ENCODE results near the gene MSANTD1. TPM values are rescaled to one million over a fixed set of nuclear protein-coding genes. Genes with fewer than 3 reads are reported as not detected.

Gene MSANTD1
- polyA plus RNA-seq, 1 of the 3 experiments (the other 2 are of a cell fraction), result 0.15 TPM

DNA sequence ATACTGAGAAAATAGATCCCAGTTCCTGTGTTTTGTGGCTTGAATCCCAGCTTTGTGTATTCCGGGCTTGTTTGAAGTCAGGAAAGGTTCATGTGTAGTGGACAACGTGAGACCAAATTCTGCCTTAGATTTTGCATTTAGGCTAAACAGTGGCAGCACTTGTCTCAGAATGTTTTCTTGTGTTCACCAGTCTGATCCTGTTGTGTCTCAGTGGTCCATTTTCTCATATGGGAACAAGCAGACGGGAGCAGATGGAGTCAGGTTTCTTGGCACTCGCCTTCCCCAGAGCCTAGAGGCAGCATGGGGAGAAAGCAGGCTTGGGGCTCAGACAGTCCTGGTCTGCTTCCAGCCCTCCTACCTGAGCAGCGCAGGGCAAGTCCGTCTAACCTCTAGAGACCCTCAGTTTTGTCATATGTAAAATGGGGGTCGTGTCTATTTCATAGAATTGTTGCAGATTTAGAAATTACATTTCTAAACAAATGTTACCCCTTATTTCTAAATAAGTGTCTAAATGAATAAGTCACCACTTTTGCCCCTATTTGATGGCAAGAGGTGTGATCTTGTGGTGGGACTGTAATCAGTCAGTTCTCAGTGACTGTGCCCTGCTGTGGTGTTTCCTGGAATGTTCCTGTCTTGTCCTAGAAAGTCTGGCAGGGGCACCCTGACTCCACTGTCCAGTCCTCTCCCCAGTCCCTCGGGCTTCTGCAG, 28.3 kb upstream of the MSANTD1 start (continued):
- TF ChIP-seq CHD2 (IDR thresholded peaks at IDR 0.05; ENCODE audit: low read length, partially characterized antibody), result no peak

DNA sequence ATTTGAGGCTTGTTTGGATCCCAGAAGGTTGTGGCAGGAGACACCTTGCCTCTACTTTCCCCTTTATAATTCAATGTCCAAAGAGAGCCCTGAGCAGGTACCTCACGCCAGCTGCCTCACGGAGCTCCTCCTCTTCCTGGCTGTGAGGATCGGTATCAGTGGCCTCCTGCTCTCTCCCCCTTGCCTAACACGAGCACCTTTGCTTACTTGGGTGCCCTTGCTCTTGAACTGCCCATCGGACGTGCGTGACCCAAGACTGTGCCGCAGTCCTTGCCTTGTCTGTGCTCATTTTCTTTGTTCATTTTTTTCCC, 27.8 kb upstream of the MSANTD1 start:
- TF ChIP-seq EZH2phosphoT487 (IDR thresholded peaks at IDR 0.05; ENCODE audit: borderline replicate concordance, low read depth) (no peak), TAF1 (IDR thresholded peaks at IDR 0.05; ENCODE audit: borderline replicate concordance, low read depth, low read length) (no peak), CHD2 (IDR thresholded peaks at IDR 0.05; ENCODE audit: low read length, partially characterized antibody) (no peak), SIN3A (IDR thresholded peaks at IDR 0.05; ENCODE audit: borderline replicate concordance, low read depth, low read length) (no peak)
- TF ChIP-seq, protein P1, sequence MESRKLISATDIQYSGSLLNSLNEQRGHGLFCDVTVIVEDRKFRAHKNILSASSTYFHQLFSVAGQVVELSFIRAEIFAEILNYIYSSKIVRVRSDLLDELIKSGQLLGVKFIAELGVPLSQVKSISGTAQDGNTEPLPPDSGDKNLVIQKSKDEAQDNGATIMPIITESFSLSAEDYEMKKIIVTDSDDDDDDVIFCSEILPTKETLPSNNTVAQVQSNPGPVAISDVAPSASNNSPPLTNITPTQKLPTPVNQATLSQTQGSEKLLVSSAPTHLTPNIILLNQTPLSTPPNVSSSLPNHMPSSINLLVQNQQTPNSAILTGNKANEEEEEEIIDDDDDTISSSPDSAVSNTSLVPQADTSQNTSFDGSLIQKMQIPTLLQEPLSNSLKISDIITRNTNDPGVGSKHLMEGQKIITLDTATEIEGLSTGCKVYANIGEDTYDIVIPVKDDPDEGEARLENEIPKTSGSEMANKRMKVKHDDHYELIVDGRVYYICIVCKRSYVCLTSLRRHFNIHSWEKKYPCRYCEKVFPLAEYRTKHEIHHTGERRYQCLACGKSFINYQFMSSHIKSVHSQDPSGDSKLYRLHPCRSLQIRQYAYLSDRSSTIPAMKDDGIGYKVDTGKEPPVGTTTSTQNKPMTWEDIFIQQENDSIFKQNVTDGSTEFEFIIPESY (IDR thresholded peaks at IDR 0.05; ENCODE audit: borderline replicate concordance, low read depth), result no peak
- TF ChIP-seq, protein P2, sequence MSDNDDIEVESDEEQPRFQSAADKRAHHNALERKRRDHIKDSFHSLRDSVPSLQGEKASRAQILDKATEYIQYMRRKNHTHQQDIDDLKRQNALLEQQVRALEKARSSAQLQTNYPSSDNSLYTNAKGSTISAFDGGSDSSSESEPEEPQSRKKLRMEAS (IDR thresholded peaks at IDR 0.05; ENCODE audit: low read depth), result no peak
- no peak overlapping the region for H3K4me2 ChIP-seq
- H3K4me3 ChIP-seq (ENCODE audit: low read depth in 2 of 2, low read length in 1 of 2), result no peak overlapping the region
- no peak overlapping the region for H2AFZ ChIP-seq (ENCODE audit: low read depth)
- no peak overlapping the region for H3K27ac ChIP-seq (ENCODE audit: low read depth in 2 of 2, low read length in 1 of 2)
- H3K4me1 ChIP-seq (ENCODE audit: control insufficient read depth in 1 of 2, insufficient read depth in 2 of 2, low read depth in 1 of 2, low read length in 1 of 2), result no peaks in the 10 kb centered on the region; a peak in 1 of 4 replicates
- no peaks in the 10 kb centered on the region for H3K79me2 ChIP-seq (ENCODE audit: insufficient read depth)
- H3K9me2 ChIP-seq, result no peaks in the 10 kb centered on the region
- H3K36me3 ChIP-seq (replicated peaks in 1 of 2; ENCODE audit: control insufficient read depth in 1 of 2, insufficient read depth in 2 of 2, low read length in 1 of 2), result peaks cover 14 to 78% of the 10 kb centered on the region in 2 experiments
- POLR2A ChIA-PET, result no interaction called here
- H3K27me3 ChIP-seq (ENCODE audit: insufficient read depth), result no peaks in the 10 kb centered on the region
- 94% methylated on average over 8 of the region's 8 CpGs for WGBS (ENCODE audit: low lambda C conversion rate)
- no peaks in the 10 kb centered on the region for H3K9me3 ChIP-seq
- CTCF ChIA-PET, result no interaction called here
- no peak overlapping the region for H3K9ac ChIP-seq
- H4K20me1 ChIP-seq (ENCODE audit: insufficient read depth), result no peaks in the 10 kb centered on the region
- H3F3A ChIP-seq (replicated peaks; ENCODE audit: insufficient read depth), result no peaks in the 10 kb centered on the region
- no peak for DNase-seq

DNA sequence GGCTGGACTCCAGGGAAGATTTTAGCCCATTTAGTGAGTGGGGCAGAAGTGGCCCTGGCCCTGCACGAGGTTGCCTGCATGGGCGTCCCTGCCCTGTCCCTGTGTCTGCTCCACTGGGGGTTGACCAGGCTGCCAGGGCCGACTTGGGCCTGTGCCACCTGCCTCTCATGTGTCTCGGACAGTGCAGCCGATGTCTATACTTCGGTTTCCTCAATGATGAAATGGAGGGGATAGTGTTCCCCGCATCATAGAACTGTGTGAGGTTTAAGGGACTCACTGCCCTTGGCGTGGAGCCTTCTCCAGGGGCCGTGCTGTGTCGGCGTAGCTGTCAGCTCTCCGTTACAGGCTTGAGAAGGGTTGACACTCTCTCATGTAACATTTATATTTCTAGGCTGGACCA, 27.0 kb upstream of the MSANTD1 start:
- DNase-seq, result no peak
- H3K79me2 ChIP-seq (ENCODE audit: insufficient read depth), result no peaks in the 10 kb centered on the region
- no peaks in the 10 kb centered on the region for H3K9me3 ChIP-seq
- no peaks in the 10 kb centered on the region for H4K20me1 ChIP-seq (ENCODE audit: insufficient read depth)
- H3K4me2 ChIP-seq, result no peak overlapping the region
- H2AFZ ChIP-seq (ENCODE audit: low read depth), result no peak overlapping the region
- H3K4me1 ChIP-seq (ENCODE audit: control insufficient read depth in 1 of 2, insufficient read depth in 2 of 2, low read depth in 1 of 2, low read length in 1 of 2), result no peaks in the 10 kb centered on the region; a peak in 1 of 4 replicates
- no peak overlapping the region for H3K9ac ChIP-seq
- ChIA-PET POLR2A (no interaction called here), CTCF (no interaction called here)
- H3K27me3 ChIP-seq (ENCODE audit: insufficient read depth), result no peaks in the 10 kb centered on the region
- TF ChIP-seq RAD21 (IDR thresholded peaks at IDR 0.05; ENCODE audit: low read length), result no peak
- TF ChIP-seq EZH2phosphoT487 (IDR thresholded peaks at IDR 0.05; ENCODE audit: borderline replicate concordance, low read depth), result no peak
- TF ChIP-seq CHD2 (IDR thresholded peaks at IDR 0.05; ENCODE audit: low read length, partially characterized antibody), result no peak
- TF ChIP-seq, protein P3, sequence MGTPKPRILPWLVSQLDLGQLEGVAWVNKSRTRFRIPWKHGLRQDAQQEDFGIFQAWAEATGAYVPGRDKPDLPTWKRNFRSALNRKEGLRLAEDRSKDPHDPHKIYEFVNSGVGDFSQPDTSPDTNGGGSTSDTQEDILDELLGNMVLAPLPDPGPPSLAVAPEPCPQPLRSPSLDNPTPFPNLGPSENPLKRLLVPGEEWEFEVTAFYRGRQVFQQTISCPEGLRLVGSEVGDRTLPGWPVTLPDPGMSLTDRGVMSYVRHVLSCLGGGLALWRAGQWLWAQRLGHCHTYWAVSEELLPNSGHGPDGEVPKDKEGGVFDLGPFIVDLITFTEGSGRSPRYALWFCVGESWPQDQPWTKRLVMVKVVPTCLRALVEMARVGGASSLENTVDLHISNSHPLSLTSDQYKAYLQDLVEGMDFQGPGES (IDR thresholded peaks at IDR 0.05; ENCODE audit: low read depth, low read length), result no peak
- TF ChIP-seq ELF1 (IDR thresholded peaks at IDR 0.05), result no peak
- no peak for TF ChIP-seq EP300 (IDR thresholded peaks at IDR 0.05; ENCODE audit: borderline replicate concordance in 1 of 2, low read depth in 1 of 2, low read length in 1 of 2)
- no peak for TF ChIP-seq TAF1 (IDR thresholded peaks at IDR 0.05; ENCODE audit: borderline replicate concordance, low read depth, low read length)
- no peak for TF ChIP-seq GABPA (IDR thresholded peaks at IDR 0.05; ENCODE audit: low read depth)
- TF ChIP-seq JUND (IDR thresholded peaks at IDR 0.05), result no peak
- TF ChIP-seq GATA2 (CRISPR knock-in tag; IDR thresholded peaks at IDR 0.05), result no peak
- H3F3A ChIP-seq (replicated peaks; ENCODE audit: insufficient read depth), result no peaks in the 10 kb centered on the region
- no peak overlapping the region for H3K27ac ChIP-seq (ENCODE audit: low read depth in 2 of 2, low read length in 1 of 2)
- H3K9me2 ChIP-seq, result no peaks in the 10 kb centered on the region
- peaks cover 14 to 78% of the 10 kb centered on the region in 2 experiments for H3K36me3 ChIP-seq (replicated peaks in 1 of 2; ENCODE audit: control insufficient read depth in 1 of 2, insufficient read depth in 2 of 2, low read length in 1 of 2)
- 97% methylated on average over 10 of the region's 12 CpGs for WGBS (ENCODE audit: low lambda C conversion rate)
- H3K4me3 ChIP-seq (ENCODE audit: low read depth in 2 of 2, low read length in 1 of 2), result no peak overlapping the region
